Measurements from ENCODE around the gene EPHA2.

GRCh38 chr1:16175610-16176553, 20.0 kb upstream of the EPHA2 start:
- no peak for TF ChIP-seq SIN3A (IDR thresholded peaks at IDR 0.05; ENCODE audit: borderline replicate concordance, insufficient read depth, low read depth, low read length)
- peak; percentile 70 for TF ChIP-seq POLR2AphosphoS5 (IDR thresholded peaks at IDR 0.05; ENCODE audit: low read depth, low read length)
